ENCODE measurements around the gene BPIFA3. TPM values are rescaled to one million over a fixed set of nuclear protein-coding genes. Genes with fewer than 3 reads are reported as not detected.

Gene BPIFA3
- total and polyA plus RNA-seq, 2 donors (not counting 1 experiment from before 2014, with no cell fraction given) = not detected

GRCh38 chr20:33239979-33240736 lies 23.0 kb downstream of the BPIFA3 start:
- H3K9ac ChIP-seq (ENCODE audit: insufficient read depth, low read length) = no peak overlapping the region
- H3K36me3 ChIP-seq (ENCODE audit: control insufficient read depth, insufficient read depth, low read length) = no peaks in the 10 kb centered on the region
- H4K20me1 ChIP-seq (ENCODE audit: control insufficient read depth, extremely low read depth, insufficient read depth, low read length) = no peaks in the 10 kb centered on the region
- no peaks in the 10 kb centered on the region for H3K27me3 ChIP-seq (ENCODE audit: control insufficient read depth, insufficient read depth, low read length)
- H3K9me3 ChIP-seq (ENCODE audit: control insufficient read depth, insufficient read depth, low read depth, low read length) = no peaks in the 10 kb centered on the region
- no peaks in the 10 kb centered on the region for H3K4me1 ChIP-seq (ENCODE audit: control insufficient read depth, extremely low read depth, insufficient read depth, low read length)
- no peak for DNase-seq (ENCODE audit: low read depth in 2 of 2)
- H3K4me3 ChIP-seq (replicated peaks in 1 of 4; ENCODE audit: control extremely low read depth in 1 of 4, insufficient read depth in 1 of 4, low read depth in 3 of 4, low read length in 4 of 4) = no peak overlapping the region
- TF ChIP-seq EZH2 (IDR thresholded peaks at IDR 0.05; ENCODE audit: low read length, missing control alignments) = no peak
- TF ChIP-seq CTCF (conservative IDR thresholded peaks at IDR 0.05 in 1 of 2, IDR thresholded peaks at IDR 0.05 in 1 of 2; ENCODE audit: low read depth in 1 of 2, low read length in 2 of 2) = no peak
- no peak overlapping the region for H3K4me2 ChIP-seq (ENCODE audit: extremely low read depth, insufficient read depth, low read length)
- H2AFZ ChIP-seq (ENCODE audit: low read length) = no peak overlapping the region
- H3K79me2 ChIP-seq (ENCODE audit: control insufficient read depth, insufficient read depth, low read length) = no peaks in the 10 kb centered on the region
- H3K27ac ChIP-seq (ENCODE audit: insufficient read depth, low read length) = no peak overlapping the region

GRCh38 chr20:33240923-33241322 lies 23.8 kb downstream of the BPIFA3 start:
- no peak overlapping the region for H3K4me3 ChIP-seq (replicated peaks in 1 of 4; ENCODE audit: control extremely low read depth in 1 of 4, insufficient read depth in 1 of 4, low read depth in 3 of 4, low read length in 4 of 4)
- H3K27ac ChIP-seq (ENCODE audit: insufficient read depth, low read length) = no peak overlapping the region
- no peaks in the 10 kb centered on the region for H3K4me1 ChIP-seq (ENCODE audit: control insufficient read depth, extremely low read depth, insufficient read depth, low read length)
- no peak overlapping the region for H3K4me2 ChIP-seq (ENCODE audit: extremely low read depth, insufficient read depth, low read length)
- TF ChIP-seq CTCF (conservative IDR thresholded peaks at IDR 0.05 in 1 of 2, IDR thresholded peaks at IDR 0.05 in 1 of 2; ENCODE audit: low read depth in 1 of 2, low read length in 2 of 2) (no peak), EZH2 (IDR thresholded peaks at IDR 0.05; ENCODE audit: low read length, missing control alignments) (no peak)
- H2AFZ ChIP-seq (ENCODE audit: low read length) = no peak overlapping the region
- no peak overlapping the region for H3K9ac ChIP-seq (ENCODE audit: insufficient read depth, low read length)
- no peaks in the 10 kb centered on the region for H3K79me2 ChIP-seq (ENCODE audit: control insufficient read depth, insufficient read depth, low read length)
- no peaks in the 10 kb centered on the region for H4K20me1 ChIP-seq (ENCODE audit: control insufficient read depth, extremely low read depth, insufficient read depth, low read length)
- no peak for DNase-seq (ENCODE audit: low read depth in 2 of 2)
- no peaks in the 10 kb centered on the region for H3K36me3 ChIP-seq (ENCODE audit: control insufficient read depth, insufficient read depth, low read length)
- H3K9me3 ChIP-seq (ENCODE audit: control insufficient read depth, insufficient read depth, low read depth, low read length) = no peaks in the 10 kb centered on the region
- no peaks in the 10 kb centered on the region for H3K27me3 ChIP-seq (ENCODE audit: control insufficient read depth, insufficient read depth, low read length)

- Histone ChIP-seq H3K4me1 (ENCODE audit: control insufficient read depth, extremely low read depth, insufficient read depth, low read length) (no peaks in the 10 kb centered on the region), H3K4me2 (ENCODE audit: extremely low read depth, insufficient read depth, low read length) (no peak overlapping the region), H3K9me3 (ENCODE audit: control insufficient read depth, insufficient read depth, low read depth, low read length) (no peaks in the 10 kb centered on the region), H3K27me3 (ENCODE audit: control insufficient read depth, insufficient read depth, low read length) (no peaks in the 10 kb centered on the region), H3K9ac (ENCODE audit: insufficient read depth, low read length) (no peak overlapping the region), H4K20me1 (ENCODE audit: control insufficient read depth, extremely low read depth, insufficient read depth, low read length) (no peaks in the 10 kb centered on the region), H3K27ac (ENCODE audit: insufficient read depth, low read length) (no peak overlapping the region), H3K79me2 (ENCODE audit: control insufficient read depth, insufficient read depth, low read length) (no peaks in the 10 kb centered on the region), H2AFZ (ENCODE audit: low read length) (no peak overlapping the region), H3K36me3 (ENCODE audit: control insufficient read depth, insufficient read depth, low read length) (no peaks in the 10 kb centered on the region), H3K4me3 (replicated peaks in 1 of 4; ENCODE audit: control extremely low read depth in 1 of 4, insufficient read depth in 1 of 4, low read depth in 3 of 4, low read length in 4 of 4) (no peak overlapping the region)
- no peak for DNase-seq (ENCODE audit: low read depth in 2 of 2)
- TF ChIP-seq EZH2 (IDR thresholded peaks at IDR 0.05; ENCODE audit: low read length, missing control alignments) = no peak
- no peak for TF ChIP-seq CTCF (conservative IDR thresholded peaks at IDR 0.05 in 1 of 2, IDR thresholded peaks at IDR 0.05 in 1 of 2; ENCODE audit: low read depth in 1 of 2, low read length in 2 of 2)
These were observed 25.4 kb downstream of the BPIFA3 start for GRCh38 chr20:33242319-33243100.
